Prostate gland (tissue), 2 donors: ENCODE results near the gene AP1S2. TPM values are rescaled to one million over a fixed set of nuclear protein-coding genes. Genes with fewer than 3 reads are reported as not detected.

Experiments used
- DNase-seq: peaks from one replicate; pipeline ENCODE4 v3.0.0-alpha.2; 2019; ENCODE audit warnings: low spot score
- H3K27ac ChIP-seq, 2 donors: fragments of 200-600 bp; sonication (generic); 2 replicates each; pipeline ENCODE4 v1.5.1; 2017 to 2019
- H3K27me3 ChIP-seq: fragments of 200-600 bp; sonication (generic); replicated peaks from 2 replicates; pipeline ENCODE4 v1.5.1; 2019; ENCODE audit not compliant: insufficient read depth
- H3K36me3 ChIP-seq, 2 donors: fragments of 200-600 bp; sonication (generic); 1 replicate in 1 of 2; 2 replicates in 1 of 2; pipeline versions ENCODE4 v1.5.1 to v1.8.1; 2017 to 2019
- H3K4me1 ChIP-seq: fragments of 200-600 bp; sonication (generic); replicated peaks from 2 replicates; pipeline ENCODE4 v1.5.1; 2019
- H3K4me3 ChIP-seq, 2 donors: fragments of 200-600 bp; sonication (generic); 2 replicates each; pipeline ENCODE4 v1.5.1; 2017 to 2019
- H3K9me3 ChIP-seq: fragments of 200-600 bp; sonication (generic); 2 replicates; pipeline ENCODE4 v1.5.1; 2017
- CTCF ChIP-seq, 4 experiments: fragments of 200-600 bp in 2 of 4; fragments of 450-650 bp in 2 of 4; sonication (generic) in 2 of 4; IDR thresholded peaks; 1 replicate in 3 of 4; 2 replicates in 1 of 4; pipeline ENCODE4 v1.5.1; 2016 to 2019; ENCODE audit warnings: antibody characterized with exemption in 4 of 4, mild to moderate bottlenecking in 2 of 4, moderate library complexity in 2 of 4
- POLR2A ChIP-seq: fragments of 450-650 bp; IDR thresholded peaks from one replicate; pipeline ENCODE4 v1.6.1; 2016; ENCODE audit warnings: antibody characterized with exemption, mild to moderate bottlenecking
- POLR2AphosphoS5 ChIP-seq: sonication (generic); formaldehyde crosslinking; IDR thresholded peaks from one replicate; pipeline ENCODE4 v1.6.1; 2017; ENCODE audit warnings: antibody characterized with exemption
- WGBS: methylation state at CpG from one replicate; pipeline ENCODE4 v1.1.5; 2018; 5-methylcytosine and 5-hydroxymethylcytosine counted together
- intact Hi-C: fragments of 100-400 bp; cut with DNase I; formaldehyde crosslinking; loops from one replicate; pipeline ENCODE4 v1.14.2; 2022
- total RNA-seq, 2 donors: library from RNA; depleted of rRNA; stranded (reverse); fragments of >200 nt; gene quantifications; one replicate each; pipeline ENCODE4 v1.1.0, GENCODE V29; 2016

The AP1S2 gene
- total RNA-seq, 2 donors from 2014 or later, result 27.3 to 122 TPM

- intact Hi-C loops, result no loop called here
- H3K4me1 ChIP-seq, result no peaks in the 10 kb centered on the region
- no peaks in the 10 kb centered on the region for H3K27me3 ChIP-seq
- 69% methylated on average over 4 of the region's 4 CpGs for WGBS
- no peak for TF ChIP-seq CTCF (IDR thresholded peaks at IDR 0.05)
- no peak overlapping the region for H3K4me3 ChIP-seq
- no peak for DNase-seq
- H3K36me3 ChIP-seq, result no peaks in the 10 kb centered on the region
- H3K9me3 ChIP-seq, result no peaks in the 10 kb centered on the region
- no peak overlapping the region for H3K27ac ChIP-seq
These were observed 22.8 kb upstream of the AP1S2 start for GRCh38 chrX:15877380-15877779.

GRCh38 chrX:15874672-15875071 lies 20.1 kb upstream of the AP1S2 start:
- H3K4me1 ChIP-seq, result no peaks in the 10 kb centered on the region
- TF ChIP-seq POLR2A (no peak), POLR2AphosphoS5 (no peak), CTCF (IDR thresholded peaks at IDR 0.05) (no peak)
- no peaks in the 10 kb centered on the region for H3K36me3 ChIP-seq
- no peak overlapping the region for H3K27ac ChIP-seq
- 34% methylated on average over 3 of the region's 3 CpGs for WGBS
- H3K27me3 ChIP-seq, result no peaks in the 10 kb centered on the region
- H3K4me3 ChIP-seq, result no peak overlapping the region
- no peak for DNase-seq
- no peaks in the 10 kb centered on the region for H3K9me3 ChIP-seq
- intact Hi-C loops, result no loop called here

- Histone ChIP-seq H3K36me3 (no peaks in the 10 kb centered on the region), H3K27ac (no peak overlapping the region), H3K9me3 (no peaks in the 10 kb centered on the region), H3K4me3 (no peak overlapping the region), H3K4me1 (no peaks in the 10 kb centered on the region), H3K27me3 (no peaks in the 10 kb centered on the region)
- DNase-seq, result no peak
- 27% methylated on average over 4 of the region's 4 CpGs for WGBS
- intact Hi-C loops, result no loop called here
- TF ChIP-seq POLR2AphosphoS5 (no peak), CTCF (IDR thresholded peaks at IDR 0.05) (no peak), POLR2A (no peak)
These were observed 19.0 kb upstream of the AP1S2 start for GRCh38 chrX:15873566-15873965.

- no peaks in the 10 kb centered on the region for H3K27me3 ChIP-seq
- intact Hi-C loops, result no loop called here
- no peak for DNase-seq
- H3K36me3 ChIP-seq, result no peaks in the 10 kb centered on the region
- no peak overlapping the region for H3K27ac ChIP-seq
- WGBS, result 81% methylated on average over 4 of the region's 4 CpGs
- H3K4me3 ChIP-seq, result no peak overlapping the region
- no peaks in the 10 kb centered on the region for H3K4me1 ChIP-seq
- TF ChIP-seq POLR2A (no peak), CTCF (IDR thresholded peaks at IDR 0.05) (no peak), POLR2AphosphoS5 (no peak)
- no peaks in the 10 kb centered on the region for H3K9me3 ChIP-seq
These were observed 15.7 kb upstream of the AP1S2 start for GRCh38 chrX:15870310-15870709.

- TF ChIP-seq POLR2A (no peak), POLR2AphosphoS5 (no peak), CTCF (IDR thresholded peaks at IDR 0.05) (no peak)
- intact Hi-C loops, result no loop called here
- DNase-seq, result no peak
- Histone ChIP-seq H3K4me3 (no peak overlapping the region), H3K9me3 (no peaks in the 10 kb centered on the region), H3K27me3 (no peaks in the 10 kb centered on the region), H3K36me3 (no peaks in the 10 kb centered on the region), H3K27ac (no peak overlapping the region), H3K4me1 (no peaks in the 10 kb centered on the region)
- WGBS, result 97% methylated on average over 4 of the region's 4 CpGs
These were observed 15.1 kb upstream of the AP1S2 start for GRCh38 chrX:15869695-15870094.
